COLO668 (cell line): Measurements from ENCODE around the gene AP4B1.

Source experiments
- DNase-seq: peaks from one replicate; lab custom pipeline; 2025; ENCODE audit not compliant: unreplicated experiment; lab: John Stamatoyannopoulos, UW

The AP4B1 gene

GRCh38 chr1:113930499-113931161 is 26.0 kb upstream of the AP4B1 start:
- DNase-seq = peak; percentile 20

GRCh38 chr1:113929750-113930498 is 25.3 kb upstream of the AP4B1 start:
- DNase-seq = peak; percentile 66

- DNase-seq = peak; percentile 98
Observed at GRCh38 chr1:113928941-113929749, 24.5 kb upstream of the AP4B1 start, which contains the start of gene HIPK1. Gene HIPK1 (plus strand): TSS chr1:113929324.

GRCh38 chr1:113928187-113928930 is 23.8 kb upstream of the AP4B1 start:
- no peak for DNase-seq

- no peak for DNase-seq
Observed at GRCh38 chr1:113924473-113924872, 19.9 kb upstream of the AP4B1 start.

GRCh38 chr1:113922957-113923356 is 18.4 kb upstream of the AP4B1 start:
- no peak for DNase-seq

- DNase-seq = no peak
Observed at GRCh38 chr1:113918243-113918642, 13.6 kb upstream of the AP4B1 start.

- DNase-seq = no peak
Observed at GRCh38 chr1:113917400-113918082, 12.9 kb upstream of the AP4B1 start.

- no peak for DNase-seq
Observed at GRCh38 chr1:113916974-113917373, 12.4 kb upstream of the AP4B1 start.

GRCh38 chr1:113913887-113914664 is 9.5 kb upstream of the AP4B1 start:
- no peak for DNase-seq

GRCh38 chr1:113913312-113913668 is 8.7 kb upstream of the AP4B1 start:
- DNase-seq = no peak

GRCh38 chr1:113912594-113913311 is 8.2 kb upstream of the AP4B1 start:
- DNase-seq = no peak

GRCh38 chr1:113905435-113905861 is 849 bp upstream of the AP4B1 start:
- DNase-seq = peak; percentile 52

- DNase-seq = no peak
Observed at GRCh38 chr1:113904293-113904673, 316 bp downstream of the AP4B1 start.

GRCh38 chr1:113903501-113904292 is 902 bp downstream of the AP4B1 start:
- peak; percentile 27 for DNase-seq

- DNase-seq = no peak
Observed at GRCh38 chr1:113901191-113901590, 3.4 kb downstream of the AP4B1 start.

- no peak for DNase-seq
Observed at GRCh38 chr1:113899111-113899510, 5.5 kb downstream of the AP4B1 start.

GRCh38 chr1:113898241-113898814 is 6.3 kb downstream of the AP4B1 start:
- no peak for DNase-seq
